A549 (cell line): ENCODE results near the gene PDS5A. TPM values are rescaled to one million over a fixed set of nuclear protein-coding genes. Genes with fewer than 3 reads are reported as not detected.

ENCODE experiments used
- ATAC-seq, 2 experiments: fragments of 200-7000 bp in 1 of 2; fragments of >200 bp in 1 of 2; cut with Nextera tagmentation in 1 of 2; cut with Tn5 transposase in 1 of 2; 3 replicates each; pipeline versions ENCODE4 v1.8.0 to v1.9.1; 2018 to 2020; ENCODE audit warnings: mild to moderate bottlenecking in 1 of 2, moderate library complexity in 1 of 2
- CTCF ChIA-PET: fragments of 300-600 bp; sonication (Branson Sonifier 250); formaldehyde crosslinking; extraction: SDS; loops from one replicate; lab custom pipeline; 2021; ENCODE audit warnings: antibody characterized with exemption, inconsistent platforms; lab: Yijun Ruan, JAX
- POLR2A ChIA-PET: fragments of 350-600 bp; formaldehyde crosslinking; extraction: SDS; loops from one replicate; lab custom pipeline; 2021; ENCODE audit warnings: antibody characterized with exemption, inconsistent platforms; lab: Yijun Ruan, JAX
- DNase-seq, 2 experiments: peaks; one replicate each; pipeline versions ENCODE4 v3.0.0 to v3.0.0-alpha.2; 2011 to 2016; ENCODE audit warnings: low read depth in 1 of 2, low spot score in 1 of 2
- FAIRE-seq: peaks from 2 replicates; lab custom pipeline; 2011; peaks lifted over from hg19 to GRCh38; lab: Jason Lieb, UNC
- H3K27ac ChIP-seq, 2 experiments: fragments of >200 bp; sonication (Bioruptor Twin); formaldehyde crosslinking; 3 replicates each; pipeline ENCODE4 v1.5.1; 2016 to 2017
- H3K4me1 ChIP-seq: fragments of >200 bp; sonication (Bioruptor Twin); formaldehyde crosslinking; 3 replicates; pipeline ENCODE4 v1.6.1; 2016
- H3K4me2 ChIP-seq: fragments of >200 bp; sonication (Bioruptor Twin); formaldehyde crosslinking; 3 replicates; pipeline ENCODE4 v1.6.1; 2016
- H3K4me3 ChIP-seq: fragments of >200 bp; sonication (Bioruptor Twin); formaldehyde crosslinking; 3 replicates; pipeline ENCODE4 v1.5.1; 2016
- H3K9me3 ChIP-seq: fragments of >200 bp; sonication (Bioruptor Twin); formaldehyde crosslinking; 3 replicates; pipeline ENCODE4 v1.6.1; 2016
- ATOH8 ChIP-seq: fragments of 250-450 bp; sonication (Bioruptor Pico); IDR thresholded peaks from 2 replicates; pipeline ENCODE4 v1.5.0; 2020; ENCODE audit warnings: low read depth, mild to moderate bottlenecking, moderate library complexity
- CBX2 ChIP-seq: fragments of 200-600 bp; sonication (generic); IDR thresholded peaks from 2 replicates; pipeline ENCODE4 v1.6.1; 2016; ENCODE audit warnings: low read depth, mild to moderate bottlenecking, borderline replicate concordance
- CBX8 ChIP-seq: fragments of 200-600 bp; sonication (generic); IDR thresholded peaks from 2 replicates; pipeline ENCODE4 v1.6.1; 2016
- CTCF ChIP-seq: fragments of >200 bp; sonication (Bioruptor Twin); formaldehyde crosslinking; IDR thresholded peaks from 3 replicates; pipeline ENCODE4 v1.5.1; 2016
- ELK1 ChIP-seq: fragments of 150-350 bp; IDR thresholded peaks from 2 replicates; pipeline ENCODE4 v1.6.1; 2014; ENCODE audit warnings: low read depth, mild to moderate bottlenecking, low read length
- ESRRA ChIP-seq: fragments of 150-350 bp; IDR thresholded peaks from 2 replicates; pipeline ENCODE4 v1.6.1; 2014; ENCODE audit warnings: mild to moderate bottlenecking, low read length, borderline replicate concordance
- FOSB ChIP-seq: fragments of 250-450 bp; sonication (Bioruptor Pico); IDR thresholded peaks from 2 replicates; pipeline ENCODE4 v1.5.0; 2020; ENCODE audit warnings: mild to moderate bottlenecking, moderate library complexity
- GATA3 ChIP-seq: IDR thresholded peaks from 2 replicates; pipeline ENCODE4 v1.6.1; 2012; ENCODE audit warnings: borderline replicate concordance
- HDAC2 ChIP-seq: fragments of 200-600 bp; sonication (generic); IDR thresholded peaks from 2 replicates; pipeline ENCODE4 v1.6.1; 2016
- HEYL ChIP-seq: fragments of 250-450 bp; sonication (Bioruptor Pico); IDR thresholded peaks from 2 replicates; pipeline ENCODE4 v1.8.0; 2021; ENCODE audit warnings: mild to moderate bottlenecking, moderate library complexity
- JUN ChIP-seq, 2 experiments: fragments of >200 bp; sonication (Bioruptor Twin); formaldehyde crosslinking; IDR thresholded peaks; 2 replicates in 1 of 2; 3 replicates in 1 of 2; pipeline ENCODE4 v1.6.1; 2016 to 2017
- KDM1A ChIP-seq: fragments of 200-600 bp; sonication (generic); IDR thresholded peaks from 2 replicates; pipeline ENCODE4 v1.6.1; 2016; ENCODE audit warnings: low read depth, mild to moderate bottlenecking
- KDM5A ChIP-seq: fragments of 200-600 bp; sonication (generic); IDR thresholded peaks from 2 replicates; pipeline ENCODE4 v1.6.1; 2016; ENCODE audit warnings: antibody characterized with exemption, mild to moderate bottlenecking
- MAFK ChIP-seq: fragments of 450-650 bp; IDR thresholded peaks from 2 replicates; pipeline ENCODE4 v1.6.1; 2014; ENCODE audit not compliant: partially characterized antibody
- MYC ChIP-seq: IDR thresholded peaks from 2 replicates; pipeline ENCODE4 v1.6.1; 2012; ENCODE audit warnings: mild to moderate bottlenecking, inconsistent platforms, low read length, improper control_type of control experiment, borderline replicate concordance
- NFE2L2 ChIP-seq: fragments of 150-350 bp; conservative IDR thresholded peaks from 2 replicates; pipeline ENCODE4 v1.6.1; 2014; ENCODE audit warnings: low read length
- NR3C1 ChIP-seq: fragments of >200 bp; sonication (Bioruptor Twin); formaldehyde crosslinking; IDR thresholded peaks from 3 replicates; pipeline ENCODE4 v1.6.1; 2017
- PBX3 ChIP-seq: IDR thresholded peaks from 2 replicates; pipeline ENCODE4 v1.6.1; 2012
- POLR2A ChIP-seq: IDR thresholded peaks from 2 replicates; pipeline ENCODE4 v1.6.1; 2012; ENCODE audit warnings: mild to moderate bottlenecking, low read length
- POLR2AphosphoS2 ChIP-seq: conservative IDR thresholded peaks from 2 replicates; pipeline ENCODE4 v1.6.1; 2012; ENCODE audit warnings: low read length, improper control_type of control experiment, inconsistent platforms
- RARB ChIP-seq: fragments of 250-450 bp; sonication (Bioruptor Pico); IDR thresholded peaks from 2 replicates; pipeline ENCODE4 v1.8.0; 2021; ENCODE audit warnings: mild to moderate bottlenecking, moderate library complexity
- RCOR1 ChIP-seq: fragments of 150-350 bp; IDR thresholded peaks from 2 replicates; pipeline ENCODE4 v1.6.1; 2014; ENCODE audit warnings: antibody characterized with exemption, low read length, low read depth
- RFX5 ChIP-seq: fragments of 450-650 bp; IDR thresholded peaks from 2 replicates; pipeline ENCODE4 v1.7.1; 2014; ENCODE audit warnings: antibody characterized with exemption, mild to moderate bottlenecking, moderate library complexity
- RNF2 ChIP-seq: fragments of 200-600 bp; sonication (generic); IDR thresholded peaks from 2 replicates; pipeline ENCODE4 v1.6.1; 2016; ENCODE audit warnings: low read depth, mild to moderate bottlenecking, antibody characterized with exemption, moderate library complexity, borderline replicate concordance
- SMC3 ChIP-seq: fragments of >200 bp; sonication (Bioruptor Twin); formaldehyde crosslinking; IDR thresholded peaks from 3 replicates; pipeline ENCODE4 v1.6.1; 2018; ENCODE audit warnings: inconsistent platforms
- ZNF302 ChIP-seq: fragments of 250-450 bp; sonication (Bioruptor Pico); IDR thresholded peaks from 2 replicates; pipeline ENCODE4 v1.9.0; 2021; ENCODE audit warnings: inconsistent platforms, mild to moderate bottlenecking, moderate library complexity
- WGBS: methylation state at CpG from one replicate; pipeline ENCODE4 v1.1.6; 2017; ENCODE audit errors: missing lambda C conversion rate; 5-methylcytosine and 5-hydroxymethylcytosine counted together
- polyA plus RNA-seq, 4 experiments: library from polyadenylated mRNA; depleted of rRNA in 3 of 4; stranded (reverse); fragments of >200 nt; fragmentation: RNase III in 1 of 4; extraction: RNeasy Plus Mini Kit Qiagen cat#74134 plus additional on column Dnase treatment in 1 of 4; gene quantifications; 2 replicates in 3 of 4; 3 replicates in 1 of 4; pipeline ENCODE4 v1.2.3, GENCODE V29; 2011 to 2017

PDS5A gene
- polyA plus RNA-seq, 2 of the 4 experiments (the other 2 are of a cell fraction) = 33.0 to 87.5 TPM

- no peak for FAIRE-seq
- CTCF ChIA-PET = no interaction called here
- TF ChIP-seq MAFK = no peak
- TF ChIP-seq POLR2A = no peak
- TF ChIP-seq KDM5A = no peak
- TF ChIP-seq RARB (CRISPR knock-in tag) = no peak
- no peak for TF ChIP-seq KDM1A
- TF ChIP-seq NFE2L2 = no peak
- no peak for TF ChIP-seq MYC
- no peak for TF ChIP-seq RFX5
- no peak for TF ChIP-seq RCOR1
- no peak for TF ChIP-seq SMC3
- no peak for TF ChIP-seq ZNF302 (CRISPR knock-in tag)
- TF ChIP-seq PBX3 = no peak
- no peak for TF ChIP-seq FOSB (CRISPR knock-in tag)
Observed at GRCh38 chr4:39963656-39964055, 14.1 kb downstream of the PDS5A start.

GRCh38 chr4:39961311-39961877 lies 16.3 kb downstream of the PDS5A start:
- FAIRE-seq (no peak), ATAC-seq (no peak), DNase-seq (no peak)
- Histone ChIP-seq H3K9me3 (no peaks in the 10 kb centered on the region), H3K4me2 (no peak overlapping the region), H3K4me1 (no peaks in the 10 kb centered on the region), H3K27ac (no peak overlapping the region), H3K4me3 (no peak overlapping the region)
- TF ChIP-seq HDAC2 (no peak), ESRRA (no peak), NFE2L2 (no peak), ELK1 (no peak)
- POLR2A ChIA-PET = no interaction called here
- 93% methylated on average over 12 of the region's 12 CpGs for WGBS
- CTCF ChIA-PET = no interaction called here

More at GRCh38 chr4:39963656-39964055, 14.1 kb downstream of the PDS5A start:
- DNase-seq = no peak
- POLR2A ChIA-PET = no interaction called here
- H3K4me2 ChIP-seq = no peak overlapping the region
- ATAC-seq = no peak
- no peaks in the 10 kb centered on the region for H3K4me1 ChIP-seq
- no peak overlapping the region for H3K4me3 ChIP-seq
- no peak overlapping the region for H3K27ac ChIP-seq
- 95% methylated on average over 5 of the region's 5 CpGs for WGBS
- H3K9me3 ChIP-seq = no peaks in the 10 kb centered on the region

- CTCF ChIA-PET = no interaction called here
- TF ChIP-seq JUN (IDR thresholded peaks at IDR 0.05) (no peak), RARB (CRISPR knock-in tag) (no peak), POLR2A (no peak), RNF2 (no peak), NR3C1 (no peak), ESRRA (no peak), HEYL (CRISPR knock-in tag) (no peak), GATA3 (no peak), CBX8 (no peak), POLR2AphosphoS2 (no peak), KDM5A (no peak), CTCF (no peak), ATOH8 (CRISPR knock-in tag) (no peak), CBX2 (no peak)
- POLR2A ChIA-PET = no interaction called here
- DNase-seq (no peak), ATAC-seq (no peak), FAIRE-seq (no peak)
- Histone ChIP-seq H3K4me2 (no peak overlapping the region), H3K4me1 (peaks cover 10% of the 10 kb centered on the region; the same call in 2 of the 3 replicates), H3K9me3 (no peaks in the 10 kb centered on the region), H3K4me3 (no peak overlapping the region), H3K27ac (no peak overlapping the region)
Observed at GRCh38 chr4:39950861-39951481, 26.7 kb downstream of the PDS5A start.
